Measurements from ENCODE around the gene ULBP3. TPM values are rescaled to one million over a fixed set of nuclear protein-coding genes. Genes with fewer than 3 reads are reported as not detected.
"Not testable (repeated sequence)": the region's sequence is repeated elsewhere in the genome, so short reads cannot be mapped to it uniquely, and the experiment has no call there.

Gene ULBP3
- total RNA-seq, 1 experiment from 2014 or later: 10.5 TPM

DNA sequence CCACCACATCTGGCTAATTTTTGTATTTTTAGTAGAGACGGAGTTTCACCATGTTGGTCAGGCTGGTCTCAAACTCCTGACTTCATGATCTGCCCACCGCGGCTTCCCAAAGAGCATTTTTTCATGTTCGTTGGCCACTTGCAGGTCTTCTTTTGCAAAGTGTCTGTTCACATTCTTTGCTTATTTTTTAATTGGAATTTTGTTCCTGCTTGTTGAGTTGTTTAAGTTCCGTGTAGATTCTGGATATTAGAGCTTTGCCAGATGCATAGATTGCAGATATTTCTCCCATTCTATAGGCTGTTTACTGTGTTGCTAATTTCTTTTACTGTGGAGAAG, 51.8 kb downstream of the ULBP3 start:
- not testable (repeated sequence) for DNase-seq (ENCODE audit: low read depth)

DNA sequence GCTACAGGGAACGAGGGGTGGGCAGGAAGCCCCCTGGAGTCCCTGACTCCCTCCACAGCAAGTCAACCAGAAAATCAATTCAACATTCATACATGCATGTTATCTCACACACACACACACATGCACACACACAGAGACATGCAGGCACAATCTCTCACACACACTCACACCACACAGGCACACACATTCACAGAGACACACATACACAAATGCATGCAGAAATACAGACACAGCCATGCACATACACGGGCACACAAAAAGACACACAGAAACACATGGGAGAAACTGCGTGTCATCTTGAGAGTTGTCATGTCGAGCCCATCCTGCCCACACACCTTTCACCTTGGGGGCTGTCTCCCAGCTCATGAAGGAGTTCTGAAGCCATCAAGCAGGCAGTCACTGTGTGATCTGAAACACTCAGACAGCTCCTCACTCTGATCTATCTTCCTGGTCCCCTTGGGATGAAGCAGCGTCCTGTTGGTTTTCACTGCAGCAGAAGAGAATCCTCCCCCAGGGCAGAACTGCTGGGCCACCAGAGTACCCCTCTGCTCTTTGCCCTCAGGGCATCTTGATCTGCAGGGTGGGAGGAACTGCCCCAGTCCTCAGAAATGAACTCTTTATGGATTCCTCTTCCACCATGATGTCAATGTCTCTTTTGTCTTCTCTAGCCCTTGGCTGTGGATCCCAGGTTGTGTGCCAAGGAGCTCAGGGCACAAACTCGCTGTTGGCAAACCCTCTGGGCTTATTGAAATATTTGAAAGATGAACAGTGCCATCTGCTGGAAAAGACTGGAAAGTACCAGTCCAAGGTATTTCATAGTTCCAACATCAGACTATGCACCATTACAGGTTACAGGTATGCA, 52.4 kb downstream of the ULBP3 start:
- DNase-seq (ENCODE audit: low read depth): peak; percentile 76

DNA sequence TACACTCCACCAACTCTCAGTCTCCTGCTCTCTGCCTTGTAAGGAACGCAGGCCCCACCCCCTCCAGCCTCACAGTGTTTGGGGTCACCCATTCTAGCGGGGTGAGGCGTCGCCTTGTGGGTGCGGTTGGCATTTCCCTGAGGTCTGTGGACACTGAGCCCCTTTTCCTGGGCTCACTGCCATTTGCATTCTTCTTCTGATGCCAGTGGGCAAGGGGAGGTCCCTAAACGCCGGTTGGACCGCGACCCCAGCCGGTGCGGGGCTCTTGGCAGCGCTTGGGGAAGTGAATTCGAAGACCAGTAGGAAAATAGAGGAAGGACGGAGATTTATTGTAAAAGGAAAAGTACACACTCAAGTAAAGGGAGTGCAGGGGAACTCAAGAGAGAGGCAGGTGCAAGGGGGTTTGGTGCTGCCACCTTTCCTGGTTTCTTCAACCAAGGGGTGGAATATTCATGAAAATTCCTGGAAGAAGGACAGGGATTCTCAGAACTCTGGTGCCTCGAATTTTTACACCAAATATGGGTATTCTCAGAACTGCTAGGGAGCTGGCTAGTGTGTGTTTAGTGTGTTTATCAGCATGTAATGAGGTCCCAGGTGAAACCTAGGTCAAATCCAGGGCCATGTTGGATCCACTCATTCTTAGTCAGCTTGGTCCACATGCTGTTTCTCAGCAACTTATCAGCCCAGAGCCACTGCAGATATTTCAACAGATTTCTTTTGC, 53.5 kb downstream of the ULBP3 start:
- peak; percentile 54 for DNase-seq (ENCODE audit: low read depth)

DNA sequence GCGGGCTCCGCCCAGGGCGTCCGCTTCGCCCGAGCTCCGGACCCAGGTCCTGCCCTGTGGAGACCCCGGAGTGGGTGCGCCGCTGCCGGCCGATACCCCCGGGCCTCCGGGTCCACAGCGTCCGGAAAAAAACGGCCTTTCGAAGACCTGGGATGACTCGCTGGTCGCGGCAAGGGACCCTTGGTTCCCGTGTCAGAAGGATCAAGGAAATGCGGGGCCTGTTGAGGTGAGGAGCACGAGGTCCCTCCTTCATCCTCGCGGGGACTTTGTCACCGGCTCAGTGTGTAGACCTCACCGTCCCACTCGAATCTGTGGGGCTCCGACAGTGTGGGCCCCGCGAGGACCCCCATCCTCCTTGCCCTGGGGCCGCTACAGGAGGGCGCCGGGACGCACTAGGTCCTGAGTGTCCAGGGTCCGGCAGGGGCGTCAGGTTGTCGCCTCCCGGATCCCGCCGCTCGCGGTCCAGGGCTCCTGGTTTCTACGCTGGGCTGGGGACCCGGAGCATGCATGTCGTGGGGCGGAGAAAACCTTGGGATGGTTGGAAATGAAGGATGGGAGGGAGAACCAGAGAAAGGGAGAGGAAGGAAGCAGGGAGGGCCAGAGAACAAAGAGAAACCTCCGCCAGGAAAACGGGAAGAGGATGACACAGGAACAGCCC, 54.2 kb downstream of the ULBP3 start:
- DNase-seq (ENCODE audit: low read depth): not testable (repeated sequence)

DNA sequence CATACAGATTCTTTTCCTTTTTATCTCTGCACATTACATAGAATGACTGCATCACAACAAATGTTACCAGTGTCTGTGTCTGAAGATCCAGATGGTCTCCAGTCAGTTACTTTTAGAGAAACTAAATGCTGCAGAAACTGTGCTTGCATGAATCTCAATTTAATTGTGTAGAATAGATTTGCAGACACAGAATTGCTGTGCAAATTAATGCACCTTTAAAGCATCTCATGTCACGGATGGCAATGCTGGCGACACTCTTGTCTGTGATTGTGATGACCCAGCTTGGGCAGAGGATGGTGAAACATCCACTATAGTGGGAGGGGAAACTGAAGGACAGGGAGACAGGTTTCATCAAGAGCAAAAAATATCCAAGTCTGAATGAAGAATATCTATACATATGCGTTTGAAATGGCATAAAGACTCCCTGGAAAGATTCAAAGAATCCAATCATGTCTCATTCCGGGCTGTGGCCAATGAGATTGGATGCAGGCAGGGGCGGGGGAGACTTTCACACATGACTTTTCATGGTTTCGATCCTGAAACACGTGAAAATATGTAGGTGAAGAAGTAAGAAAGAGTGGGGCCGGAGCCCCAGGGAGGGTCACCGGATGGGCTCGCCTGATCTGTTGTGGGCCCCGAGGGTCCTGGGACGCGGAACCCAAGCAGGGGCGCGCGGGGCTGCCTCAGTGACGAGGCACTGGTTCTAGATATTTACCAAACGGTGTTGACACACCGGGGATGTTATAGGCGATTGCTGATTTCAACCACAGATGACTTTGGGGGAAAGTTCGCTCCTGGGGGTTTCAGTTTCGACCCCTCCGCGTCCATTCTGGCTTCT, 54.9 kb downstream of the ULBP3 start:
- DNase-seq (ENCODE audit: low read depth): not testable (repeated sequence)

DNA sequence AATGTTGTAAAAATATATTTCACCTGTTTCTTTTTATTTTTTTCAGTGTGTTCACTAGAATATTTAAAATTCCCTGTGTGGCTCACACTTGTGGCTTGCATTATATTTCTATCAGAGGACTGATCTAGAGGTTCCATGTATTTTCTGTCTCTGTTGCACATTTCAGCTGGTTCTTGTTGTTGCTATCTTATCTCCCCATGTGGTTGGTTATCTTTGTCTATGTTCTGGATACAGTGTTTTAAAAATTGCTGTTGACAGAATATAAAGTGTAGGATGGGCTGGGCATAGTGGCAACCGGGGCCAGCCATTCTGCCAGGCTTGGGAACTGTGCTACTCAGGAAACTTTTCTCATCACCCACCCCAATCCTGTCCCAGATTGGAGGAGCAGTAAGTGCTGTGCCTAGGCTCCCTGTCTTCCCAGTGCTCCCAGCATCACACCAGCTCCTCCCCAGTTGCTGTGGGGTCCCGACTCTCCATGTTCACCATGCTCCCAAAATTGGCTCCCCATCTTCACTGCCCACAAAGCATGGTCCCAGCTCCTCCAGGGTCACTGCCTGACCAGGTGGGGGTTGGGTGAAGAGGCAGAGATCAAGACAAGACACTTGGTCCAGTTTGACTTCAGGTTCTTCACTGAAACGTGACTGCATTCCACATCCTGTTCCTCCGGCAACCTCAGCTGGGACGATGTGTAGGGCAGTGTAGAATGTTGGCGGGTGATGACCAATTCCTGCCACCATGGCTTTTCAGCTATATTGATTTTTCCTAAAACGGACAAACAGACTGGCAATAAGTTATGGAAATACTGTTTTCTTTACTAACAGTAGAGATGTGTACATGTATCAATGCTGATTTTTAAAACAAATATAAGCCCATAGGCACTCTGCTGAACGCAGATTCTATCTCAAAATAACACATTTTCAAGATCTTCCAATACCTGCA, 55.8 kb downstream of the ULBP3 start:
- DNase-seq (ENCODE audit: low read depth): not testable (repeated sequence)

Other genes with a start within 250 kb of the ULBP3 start
- gene LRP11, start 204.8 kb downstream of the ULBP3 start, total RNA-seq (2014; rRNA removed; shearing (Covaris generic)): 65.9 and 92.0 TPM in 2 replicates
- 1.5 and 2.7 TPM in 2 replicates for gene RAET1E, start 171.0 kb downstream of the ULBP3 start, total RNA-seq (2014; rRNA removed; shearing (Covaris generic))
- 19.7 and 20.6 TPM in 2 replicates for gene RAET1G, start 146.0 kb downstream of the ULBP3 start, total RNA-seq (2014; rRNA removed; shearing (Covaris generic))
- 75.7 and 88.8 TPM in 2 replicates for gene ULBP2, start 127.1 kb downstream of the ULBP3 start, total RNA-seq (2014; rRNA removed; shearing (Covaris generic))
- gene ULBP1, start 105.2 kb downstream of the ULBP3 start, total RNA-seq (2014; rRNA removed; shearing (Covaris generic)): 0.76 and 1.1 TPM in 2 replicates
- gene RAET1L, start 43.6 kb downstream of the ULBP3 start, total RNA-seq (2014; rRNA removed; shearing (Covaris generic)): 0.42 TPM in 1 of 2 replicates, not detected in the other
- not detected in 2 replicates for gene PPP1R14C, start 73.9 kb upstream of the ULBP3 start, total RNA-seq (2014; rRNA removed; shearing (Covaris generic))

All from M059J (cell line).